B cell (primary cell): ENCODE measurements around the gene CD86.

Source experiments
- EZH2 ChIP-seq: IDR thresholded peaks from 2 replicates; pipeline ENCODE4 v1.6.1; 2012; ENCODE audit warnings: borderline replicate concordance, low read depth, mild to moderate bottlenecking, moderate library complexity, low read length; ENCODE audit not compliant: insufficient read depth, poor library complexity, severe bottlenecking
- TF ChIP-seq, protein P1 (sequence below): fragments of 200-600 bp; IDR thresholded peaks from one replicate; pipeline ENCODE4 v1.8.0; 2022; ENCODE audit warnings: antibody characterized with exemption, mild to moderate bottlenecking

DNA sequence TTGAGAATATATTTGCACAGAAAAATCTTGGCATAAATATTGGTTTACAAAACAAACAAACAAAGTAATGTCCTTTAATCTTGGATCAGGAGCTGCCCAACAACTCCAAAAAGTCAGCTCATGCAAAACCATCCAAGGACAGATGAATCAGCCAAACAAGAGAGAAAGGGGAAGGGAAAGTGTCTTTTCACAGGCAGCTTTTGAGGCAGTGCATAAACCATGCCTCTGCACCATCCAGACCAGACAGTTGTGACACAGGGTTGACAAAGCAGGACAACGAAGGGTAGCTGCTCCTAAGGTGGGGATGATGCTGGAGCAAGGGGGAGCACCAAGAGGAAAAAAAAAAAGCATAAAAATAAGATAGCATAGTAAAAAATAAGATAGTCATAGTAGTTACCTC lies 8.7 kb downstream of the CD86 start:
- TF ChIP-seq, protein P1, sequence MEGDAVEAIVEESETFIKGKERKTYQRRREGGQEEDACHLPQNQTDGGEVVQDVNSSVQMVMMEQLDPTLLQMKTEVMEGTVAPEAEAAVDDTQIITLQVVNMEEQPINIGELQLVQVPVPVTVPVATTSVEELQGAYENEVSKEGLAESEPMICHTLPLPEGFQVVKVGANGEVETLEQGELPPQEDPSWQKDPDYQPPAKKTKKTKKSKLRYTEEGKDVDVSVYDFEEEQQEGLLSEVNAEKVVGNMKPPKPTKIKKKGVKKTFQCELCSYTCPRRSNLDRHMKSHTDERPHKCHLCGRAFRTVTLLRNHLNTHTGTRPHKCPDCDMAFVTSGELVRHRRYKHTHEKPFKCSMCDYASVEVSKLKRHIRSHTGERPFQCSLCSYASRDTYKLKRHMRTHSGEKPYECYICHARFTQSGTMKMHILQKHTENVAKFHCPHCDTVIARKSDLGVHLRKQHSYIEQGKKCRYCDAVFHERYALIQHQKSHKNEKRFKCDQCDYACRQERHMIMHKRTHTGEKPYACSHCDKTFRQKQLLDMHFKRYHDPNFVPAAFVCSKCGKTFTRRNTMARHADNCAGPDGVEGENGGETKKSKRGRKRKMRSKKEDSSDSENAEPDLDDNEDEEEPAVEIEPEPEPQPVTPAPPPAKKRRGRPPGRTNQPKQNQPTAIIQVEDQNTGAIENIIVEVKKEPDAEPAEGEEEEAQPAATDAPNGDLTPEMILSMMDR = no peak
- TF ChIP-seq EZH2 = no peak
